ENCODE data around the gene MSANTD3.
"Not testable (repeated sequence)": the region's sequence is repeated elsewhere in the genome, so short reads cannot be mapped to it uniquely, and the experiment has no call there.

The MSANTD3 gene

GRCh38 chr9:100428871-100429654, 2.1 kb downstream of the MSANTD3 start:
- DNase-seq (ENCODE audit: low read depth) = peak; percentile 99

- DNase-seq (ENCODE audit: low read depth) = no peak
Observed at GRCh38 chr9:100430286-100430940, 3.5 kb downstream of the MSANTD3 start.

GRCh38 chr9:100431886-100432285, 4.9 kb downstream of the MSANTD3 start:
- DNase-seq (ENCODE audit: low read depth) = no peak

GRCh38 chr9:100432736-100433135, 5.8 kb downstream of the MSANTD3 start:
- DNase-seq (ENCODE audit: low read depth) = no peak

GRCh38 chr9:100436571-100436970, 9.6 kb downstream of the MSANTD3 start:
- DNase-seq (ENCODE audit: low read depth) = no peak

GRCh38 chr9:100437860-100438805, 11.2 kb downstream of the MSANTD3 start:
- DNase-seq (ENCODE audit: low read depth) = peak; percentile 21

GRCh38 chr9:100440071-100440470, 13.1 kb downstream of the MSANTD3 start:
- peak; percentile 49 for DNase-seq (ENCODE audit: low read depth)

GRCh38 chr9:100440487-100440886, 13.5 kb downstream of the MSANTD3 start:
- not testable (repeated sequence) for DNase-seq (ENCODE audit: low read depth)

GRCh38 chr9:100441911-100442361, 15.0 kb downstream of the MSANTD3 start:
- no peak for DNase-seq (ENCODE audit: low read depth)

GRCh38 chr9:100443781-100444768, 17.1 kb downstream of the MSANTD3 start:
- DNase-seq (ENCODE audit: low read depth) = no peak

GRCh38 chr9:100445161-100445902, 18.4 kb downstream of the MSANTD3 start:
- DNase-seq (ENCODE audit: low read depth) = no peak

- no peak for DNase-seq (ENCODE audit: low read depth)
Observed at GRCh38 chr9:100445903-100446549, 19.1 kb downstream of the MSANTD3 start.

- no peak for DNase-seq (ENCODE audit: low read depth)
Observed at GRCh38 chr9:100447041-100447440, 20.1 kb downstream of the MSANTD3 start.

- DNase-seq (ENCODE audit: low read depth) = no peak
Observed at GRCh38 chr9:100448266-100448665, 21.3 kb downstream of the MSANTD3 start.

- no peak for DNase-seq (ENCODE audit: low read depth)
Observed at GRCh38 chr9:100449420-100449819, 22.5 kb downstream of the MSANTD3 start.

- DNase-seq (ENCODE audit: low read depth) = no peak
Observed at GRCh38 chr9:100452894-100453293, 26.0 kb downstream of the MSANTD3 start.

- DNase-seq (ENCODE audit: low read depth) = peak; percentile 12
Observed at GRCh38 chr9:100455470-100455869, 28.5 kb downstream of the MSANTD3 start.

- no peak for DNase-seq (ENCODE audit: low read depth)
Observed at GRCh38 chr9:100457517-100457916, 30.6 kb downstream of the MSANTD3 start.

GRCh38 chr9:100459963-100460362, 33.0 kb downstream of the MSANTD3 start:
- DNase-seq (ENCODE audit: low read depth) = no peak

- no peak for DNase-seq (ENCODE audit: low read depth)
Observed at GRCh38 chr9:100465274-100465673, 38.3 kb downstream of the MSANTD3 start.

All from GM04503 (cell line).